GM18517 (cell line): ENCODE measurements around the gene B2M.
A peak's percentile ranks its signal among the peaks of the same experiment; 100 is the strongest.
"Not testable (repeated sequence)": the region's sequence is repeated elsewhere in the genome, so short reads cannot be mapped to it uniquely, and the experiment has no call there.

Experiments
- ATAC-seq: cut with Tn5 transposase; IDR thresholded peaks from one replicate; pipeline ENCODE4 v1.9.1; 2021; ENCODE audit warnings: mild to moderate bottlenecking, moderate library complexity; ENCODE audit not compliant: unreplicated experiment

Gene B2M

GRCh38 chr15:44697014-44697413, 14.3 kb upstream of the B2M start:
- ATAC-seq, result no peak

GRCh38 chr15:44698641-44699040, 12.7 kb upstream of the B2M start:
- ATAC-seq, result no peak

- not testable (repeated sequence) for ATAC-seq
Observed at GRCh38 chr15:44700676-44701075, 10.6 kb upstream of the B2M start.

GRCh38 chr15:44705986-44706385, 5.3 kb upstream of the B2M start:
- ATAC-seq, result no peak

GRCh38 chr15:44706401-44706800, 4.9 kb upstream of the B2M start:
- no peak for ATAC-seq

GRCh38 chr15:44706946-44707636, 4.2 kb upstream of the B2M start:
- ATAC-seq, result no peak

GRCh38 chr15:44710236-44711095, 851 bp upstream of the B2M start:
- no peak for ATAC-seq

GRCh38 chr15:44711743-44712345, 527 bp downstream of the B2M start:
- ATAC-seq, result no peak

- no peak for ATAC-seq
Observed at GRCh38 chr15:44712346-44713005, 1.2 kb downstream of the B2M start.

GRCh38 chr15:44713006-44713966, 2.0 kb downstream of the B2M start:
- no peak for ATAC-seq

GRCh38 chr15:44715142-44715796, 4.0 kb downstream of the B2M start:
- no peak for ATAC-seq

- ATAC-seq, result no peak
Observed at GRCh38 chr15:44715797-44716334, 4.5 kb downstream of the B2M start.

GRCh38 chr15:44716983-44717602, 5.8 kb downstream of the B2M start:
- ATAC-seq, result no peak

GRCh38 chr15:44718180-44718926, 7.0 kb downstream of the B2M start:
- ATAC-seq, result no peak

GRCh38 chr15:44718927-44719292, 7.6 kb downstream of the B2M start:
- no peak for ATAC-seq

GRCh38 chr15:44719293-44719999, 8.1 kb downstream of the B2M start:
- ATAC-seq, result peak; percentile 55

- not testable (repeated sequence) for ATAC-seq
Observed at GRCh38 chr15:44720000-44720435, 8.7 kb downstream of the B2M start.
